Endothelial cell (in vitro differentiated cells): ENCODE measurements around the gene BPIFA2. TPM values are rescaled to one million over a fixed set of nuclear protein-coding genes. Genes with fewer than 3 reads are reported as not detected.
"Not testable (repeated sequence)": the region's sequence is repeated elsewhere in the genome, so short reads cannot be mapped to it uniquely, and the experiment has no call there.

Source experiments
- DNase-seq: peaks from one replicate; pipeline ENCODE4 v3.0.0; 2021; ENCODE audit warnings: low spot score
- H3K27ac Mint-ChIP-seq: one replicate; pipeline ENCODE4 v1.8.0; 2021; ENCODE audit warnings: mixed read lengths, inconsistent platforms; ENCODE audit not compliant: unreplicated experiment
- H3K27me3 Mint-ChIP-seq: one replicate; pipeline ENCODE4 v1.8.0; 2021; ENCODE audit warnings: mild to moderate bottlenecking, moderate library complexity, mixed read lengths, inconsistent platforms; ENCODE audit not compliant: unreplicated experiment
- H3K36me3 Mint-ChIP-seq: one replicate; pipeline ENCODE4 v1.8.0; 2021; ENCODE audit warnings: mild to moderate bottlenecking, low read depth, mixed read lengths, inconsistent platforms; ENCODE audit not compliant: unreplicated experiment
- H3K4me1 Mint-ChIP-seq: one replicate; pipeline ENCODE4 v1.8.0; 2021; ENCODE audit warnings: mild to moderate bottlenecking, mixed read lengths, inconsistent platforms; ENCODE audit not compliant: unreplicated experiment
- H3K4me3 Mint-ChIP-seq: one replicate; pipeline ENCODE4 v1.8.0; 2021; ENCODE audit warnings: mild to moderate bottlenecking, mixed read lengths, inconsistent platforms; ENCODE audit not compliant: unreplicated experiment
- H3K9me3 Mint-ChIP-seq: one replicate; pipeline ENCODE4 v1.8.0; 2021; ENCODE audit warnings: mixed read lengths, inconsistent platforms; ENCODE audit not compliant: unreplicated experiment
- total RNA-seq: library from RNA; stranded (reverse); fragmentation: NEBNext Ultra II Directional; extraction: Animal tissue kit (Norgen Biotek cat#: 25700); gene quantifications from one replicate; pipeline ENCODE4 v1.2.1, GENCODE V29; 2021; ENCODE audit not compliant: unreplicated experiment
- TF ChIP-seq, protein P1 (sequence below): fragments of 200-600 bp; sonication (generic); IDR thresholded peaks from one replicate; pipeline ENCODE4 v1.5.0; 2021; ENCODE audit warnings: antibody characterized with exemption; ENCODE audit not compliant: unreplicated experiment

Gene BPIFA2
- total RNA-seq, 1 donor from 2014 or later: not detected

DNA sequence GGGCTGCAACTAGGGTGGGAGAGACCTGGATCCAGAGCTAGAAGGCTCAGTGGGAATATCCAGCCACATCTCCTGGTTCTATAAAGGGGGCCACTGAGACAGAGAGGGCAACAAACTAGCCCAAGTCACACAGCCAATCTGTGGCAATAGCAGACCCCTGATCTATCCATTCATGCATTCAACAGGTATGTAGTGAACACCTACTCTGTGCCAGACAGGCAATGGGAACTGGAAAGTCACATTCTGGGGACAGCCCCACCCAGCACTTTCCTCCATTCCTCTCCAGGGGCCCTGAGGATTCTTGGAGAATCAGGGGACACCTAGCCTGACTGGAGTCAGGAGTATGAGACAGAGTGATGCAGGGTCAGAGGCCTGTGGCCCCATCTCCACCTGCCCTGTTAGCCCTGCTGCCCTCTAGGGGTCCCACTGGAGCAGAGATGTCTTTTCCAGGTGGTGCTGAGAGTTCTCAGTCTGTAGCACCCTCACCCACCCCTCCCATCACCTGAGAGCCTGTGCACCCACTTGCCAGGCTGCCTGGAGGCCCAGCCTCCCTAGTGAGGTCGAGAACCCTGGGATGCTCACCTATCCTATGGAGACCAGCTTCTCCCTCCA, 13.6 kb downstream of the BPIFA2 start:
- TF ChIP-seq, protein P1, sequence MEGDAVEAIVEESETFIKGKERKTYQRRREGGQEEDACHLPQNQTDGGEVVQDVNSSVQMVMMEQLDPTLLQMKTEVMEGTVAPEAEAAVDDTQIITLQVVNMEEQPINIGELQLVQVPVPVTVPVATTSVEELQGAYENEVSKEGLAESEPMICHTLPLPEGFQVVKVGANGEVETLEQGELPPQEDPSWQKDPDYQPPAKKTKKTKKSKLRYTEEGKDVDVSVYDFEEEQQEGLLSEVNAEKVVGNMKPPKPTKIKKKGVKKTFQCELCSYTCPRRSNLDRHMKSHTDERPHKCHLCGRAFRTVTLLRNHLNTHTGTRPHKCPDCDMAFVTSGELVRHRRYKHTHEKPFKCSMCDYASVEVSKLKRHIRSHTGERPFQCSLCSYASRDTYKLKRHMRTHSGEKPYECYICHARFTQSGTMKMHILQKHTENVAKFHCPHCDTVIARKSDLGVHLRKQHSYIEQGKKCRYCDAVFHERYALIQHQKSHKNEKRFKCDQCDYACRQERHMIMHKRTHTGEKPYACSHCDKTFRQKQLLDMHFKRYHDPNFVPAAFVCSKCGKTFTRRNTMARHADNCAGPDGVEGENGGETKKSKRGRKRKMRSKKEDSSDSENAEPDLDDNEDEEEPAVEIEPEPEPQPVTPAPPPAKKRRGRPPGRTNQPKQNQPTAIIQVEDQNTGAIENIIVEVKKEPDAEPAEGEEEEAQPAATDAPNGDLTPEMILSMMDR: no peak
- Mint-ChIP-seq H3K4me3 (no peak overlapping the region), H3K36me3 (no peaks in the 10 kb centered on the region), H3K4me1 (no peaks in the 10 kb centered on the region), H3K27ac (no peak overlapping the region), H3K27me3 (peaks cover 5% of the 10 kb centered on the region), H3K9me3 (no peaks in the 10 kb centered on the region)
- DNase-seq: no peak

DNA sequence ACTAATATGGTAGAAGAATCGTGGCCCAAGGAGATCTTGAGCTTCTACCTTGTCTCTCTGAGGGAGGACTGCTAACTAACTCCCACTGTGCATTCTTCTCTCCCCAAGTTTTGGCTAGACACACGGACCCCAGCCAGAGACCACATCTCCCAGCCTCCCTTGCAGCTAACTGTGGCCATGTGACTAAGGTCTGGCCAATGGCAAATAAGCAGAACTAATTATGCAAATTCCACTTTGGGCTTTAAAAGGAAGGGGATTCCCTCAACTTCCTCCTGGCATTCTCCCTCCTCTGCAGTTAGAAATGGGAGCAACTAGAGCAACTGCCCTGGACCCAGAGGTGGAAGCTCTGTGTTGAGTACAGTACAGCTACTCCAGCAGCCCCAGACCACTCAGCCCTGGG, 15.4 kb downstream of the BPIFA2 start:
- TF ChIP-seq, protein P1: no peak
- H3K27me3 Mint-ChIP-seq: peaks cover 5% of the 10 kb centered on the region
- H3K4me3 Mint-ChIP-seq: no peak overlapping the region
- no peak for DNase-seq
- no peaks in the 10 kb centered on the region for H3K9me3 Mint-ChIP-seq
- no peaks in the 10 kb centered on the region for H3K36me3 Mint-ChIP-seq
- H3K27ac Mint-ChIP-seq: no peak overlapping the region
- H3K4me1 Mint-ChIP-seq: no peaks in the 10 kb centered on the region

DNA sequence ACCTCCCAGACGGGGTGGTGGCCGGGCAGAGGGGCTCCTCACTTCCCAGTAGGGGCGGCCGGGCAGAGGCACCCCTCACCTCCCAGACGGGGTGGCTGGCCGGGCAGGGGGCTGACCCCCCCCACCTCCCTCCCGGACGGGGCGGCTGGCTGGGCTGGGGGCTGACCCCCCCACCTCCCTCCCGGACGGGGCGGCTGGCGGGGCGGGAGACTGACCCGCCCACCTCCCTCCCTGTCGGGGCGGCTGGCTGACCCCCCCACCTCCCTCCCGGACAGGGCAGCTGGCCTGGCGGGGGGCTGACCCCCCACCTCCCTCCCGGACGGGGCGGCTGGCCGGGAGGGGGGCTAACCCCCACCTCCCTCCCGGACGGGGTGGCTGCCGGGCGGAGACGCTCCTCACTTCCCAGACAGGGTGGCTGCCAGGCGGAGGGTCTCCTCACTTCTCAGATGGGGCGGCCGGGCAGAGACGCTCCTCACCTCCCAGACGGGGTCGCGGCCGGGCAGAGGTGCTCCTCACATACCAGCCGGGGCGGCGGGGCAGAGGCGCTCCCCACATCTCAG, 17.2 kb downstream of the BPIFA2 start:
- not testable (repeated sequence) for H3K9me3 Mint-ChIP-seq, DNase-seq, H3K27me3 Mint-ChIP-seq, H3K36me3 Mint-ChIP-seq, H3K4me3 Mint-ChIP-seq, H3K27ac Mint-ChIP-seq, H3K4me1 Mint-ChIP-seq

DNA sequence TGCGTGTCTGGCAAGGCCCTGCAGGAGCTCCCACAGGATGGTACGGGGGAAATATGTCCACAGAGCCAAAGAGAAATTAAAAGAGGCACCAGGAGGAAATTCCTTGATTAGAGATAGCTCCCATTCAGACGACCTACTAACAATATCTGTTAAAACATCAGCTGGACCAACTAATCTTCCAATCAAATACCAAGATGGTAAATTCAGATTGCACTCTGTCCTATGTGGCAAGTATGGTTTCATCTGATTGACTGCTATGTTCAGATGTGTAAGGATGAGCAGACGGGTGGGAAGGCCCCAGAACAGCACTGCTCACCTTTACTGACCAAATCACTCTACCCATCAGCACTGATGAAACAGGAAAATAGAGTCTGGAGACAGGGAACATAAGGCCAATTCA, 19.5 kb downstream of the BPIFA2 start:
- DNase-seq: no peak
- TF ChIP-seq, protein P1: no peak
- H3K4me3 Mint-ChIP-seq: no peak overlapping the region
- peaks cover 3% of the 10 kb centered on the region for H3K27me3 Mint-ChIP-seq
- H3K4me1 Mint-ChIP-seq: no peaks in the 10 kb centered on the region
- no peaks in the 10 kb centered on the region for H3K9me3 Mint-ChIP-seq
- no peak overlapping the region for H3K27ac Mint-ChIP-seq
- no peaks in the 10 kb centered on the region for H3K36me3 Mint-ChIP-seq

DNA sequence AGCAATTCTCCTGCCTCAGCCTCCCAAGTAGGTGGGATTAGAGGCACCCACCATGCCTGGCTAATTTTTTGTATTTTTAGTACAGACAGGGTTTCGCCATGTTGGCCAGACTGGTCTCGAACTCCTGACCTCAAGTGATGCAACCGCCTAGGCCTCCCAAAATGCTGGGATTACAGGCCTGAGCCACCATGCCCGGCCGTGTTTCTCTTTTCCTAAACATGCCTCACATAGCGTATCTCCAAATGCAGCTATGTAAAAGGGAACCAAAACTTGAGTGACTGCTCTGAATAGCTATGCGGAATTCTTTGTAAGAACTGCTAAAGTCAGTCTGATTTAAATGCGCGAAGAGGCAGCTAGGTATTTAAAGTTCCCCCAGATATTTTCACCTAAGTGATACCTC, 20.5 kb downstream of the BPIFA2 start:
- TF ChIP-seq, protein P1: no peak
- Mint-ChIP-seq H3K4me1 (peaks cover 2% of the 10 kb centered on the region), H3K4me3 (no peak overlapping the region), H3K27me3 (peaks cover 2% of the 10 kb centered on the region), H3K27ac (no peak overlapping the region), H3K9me3 (no peaks in the 10 kb centered on the region), H3K36me3 (no peaks in the 10 kb centered on the region)
- no peak for DNase-seq
